Spleen (tissue), 11 donors: ENCODE data around the gene CMIP. TPM values are rescaled to one million over a fixed set of nuclear protein-coding genes. Genes with fewer than 3 reads are reported as not detected.

ENCODE experiments used
- DNase-seq: peaks from one replicate; pipeline ENCODE4 v3.0.0-alpha.2; 2020
- H3K27ac ChIP-seq, 8 donors: fragments of 200-600 bp; sonication (generic) in 7 of 8; 1 replicate in 4 of 8; 2 replicates in 4 of 8; pipeline versions ENCODE4 v1.5.0 to v1.8.0; 2016 to 2021; ENCODE audit warnings: inconsistent platforms in 4 of 8, mild to moderate bottlenecking in 4 of 8, moderate library complexity in 1 of 8
- H3K27me3 ChIP-seq, 7 donors: fragments of 200-600 bp; sonication (generic) in 6 of 7; replicated peaks in 1 of 7; 1 replicate in 4 of 7; 2 replicates in 3 of 7; pipeline versions ENCODE4 v1.5.0 to v1.8.0; 2016 to 2021; ENCODE audit warnings: inconsistent platforms in 3 of 7, mild to moderate bottlenecking in 1 of 7
- H3K36me3 ChIP-seq, 6 donors: fragments of 200-600 bp; sonication (generic) in 5 of 6; 1 replicate in 4 of 6; 2 replicates in 2 of 6; pipeline versions ENCODE4 v1.5.0 to v1.8.0; 2016 to 2021; ENCODE audit warnings: inconsistent platforms in 2 of 6
- H3K4me1 ChIP-seq, 6 donors: fragments of 200-600 bp; sonication (generic) in 5 of 6; 1 replicate in 3 of 6; 2 replicates in 3 of 6; pipeline versions ENCODE4 v1.5.0 to v1.8.0; 2016 to 2021; ENCODE audit warnings: inconsistent platforms in 3 of 6
- H3K4me3 ChIP-seq, 8 donors: fragments of 200-600 bp; sonication (generic) in 7 of 8; 1 replicate in 4 of 8; 2 replicates in 4 of 8; pipeline versions ENCODE4 v1.5.0 to v1.8.0; 2016 to 2021; ENCODE audit warnings: inconsistent platforms in 4 of 8, mild to moderate bottlenecking in 4 of 8, moderate library complexity in 2 of 8
- H3K9me3 ChIP-seq, 8 donors: fragments of 200-600 bp; sonication (generic) in 7 of 8; 1 replicate in 4 of 8; 2 replicates in 4 of 8; pipeline versions ENCODE4 v1.5.0 to v1.8.0; 2016 to 2021; ENCODE audit warnings: inconsistent platforms in 4 of 8
- POLR2A ChIP-seq, 3 donors: fragments of 450-650 bp; IDR thresholded peaks; one replicate each; pipeline ENCODE4 v1.5.1; 2017; ENCODE audit warnings: antibody characterized with exemption in 3 of 3, mild to moderate bottlenecking in 1 of 3
- POLR2AphosphoS5 ChIP-seq, 3 donors: sonication (generic); formaldehyde crosslinking; IDR thresholded peaks; one replicate each; pipeline ENCODE4 v1.5.1; 2017; ENCODE audit warnings: antibody characterized with exemption in 3 of 3
- WGBS, 5 donors: extraction: QIAGEN DNeasy Blood & Tissue Kit in 3 of 5; methylation state at CpG; one replicate each; pipeline versions ENCODE4 v1.1.5 to v1.1.7; 2013 to 2018; 5-methylcytosine and 5-hydroxymethylcytosine counted together
- intact Hi-C: fragments of 100-400 bp; cut with DNase I; formaldehyde crosslinking; loops from one replicate; pipeline ENCODE4 v1.15.0; 2023; ENCODE audit warnings: low total_unique reads
- polyA plus RNA-seq, 3 donors: library from polyadenylated mRNA; stranded (reverse); fragments of 200-250 nt; gene quantifications; one replicate each; pipeline ENCODE4 v1.2.1, GENCODE V29; 2013
- total RNA-seq, 7 donors: library from RNA; depleted of rRNA in 3 of 7; stranded (reverse); fragments of >200 nt in 3 of 7; fragmentation: NEBNext Ultra II Directional in 4 of 7; extraction: Animal tissue kit (Norgen Biotek cat#: 25700) in 4 of 7; gene quantifications; one replicate each; pipeline versions ENCODE4 v1.1.0 to v1.2.1, GENCODE V29; 2016 to 2021
- TF ChIP-seq, protein P1 (sequence below), 11 experiments: fragments of 200-600 bp in 7 of 11; fragments of 450-650 bp in 4 of 11; sonication (generic) in 4 of 11; IDR thresholded peaks in 8 of 11; conservative IDR thresholded peaks in 3 of 11; 1 replicate in 7 of 11; 2 replicates in 4 of 11; pipeline versions ENCODE4 v1.4.0 to v1.8.0; 2016 to 2021; ENCODE audit warnings: antibody characterized with exemption in 11 of 11, inconsistent platforms in 4 of 11, mild to moderate bottlenecking in 1 of 11
- donor health status: healthy with polysubstance abuse.
- donor health status: DM: no; HTN: no; CAD: no; lungs with moderate emphysema.
- donor health status: DM: no; HTN: no; CAD: no.
- donor health status: Bipolar disorder and iron deficiency.
- donor health status: healthy.
- donor health status: DM: no; HTN: no; CAD: no.
- donor health status: DM: yes; HTN: yes; CAD: no.

The CMIP gene
- total and polyA plus RNA-seq, 10 donors: 6.0 to 107 (median 63.6) TPM

DNA sequence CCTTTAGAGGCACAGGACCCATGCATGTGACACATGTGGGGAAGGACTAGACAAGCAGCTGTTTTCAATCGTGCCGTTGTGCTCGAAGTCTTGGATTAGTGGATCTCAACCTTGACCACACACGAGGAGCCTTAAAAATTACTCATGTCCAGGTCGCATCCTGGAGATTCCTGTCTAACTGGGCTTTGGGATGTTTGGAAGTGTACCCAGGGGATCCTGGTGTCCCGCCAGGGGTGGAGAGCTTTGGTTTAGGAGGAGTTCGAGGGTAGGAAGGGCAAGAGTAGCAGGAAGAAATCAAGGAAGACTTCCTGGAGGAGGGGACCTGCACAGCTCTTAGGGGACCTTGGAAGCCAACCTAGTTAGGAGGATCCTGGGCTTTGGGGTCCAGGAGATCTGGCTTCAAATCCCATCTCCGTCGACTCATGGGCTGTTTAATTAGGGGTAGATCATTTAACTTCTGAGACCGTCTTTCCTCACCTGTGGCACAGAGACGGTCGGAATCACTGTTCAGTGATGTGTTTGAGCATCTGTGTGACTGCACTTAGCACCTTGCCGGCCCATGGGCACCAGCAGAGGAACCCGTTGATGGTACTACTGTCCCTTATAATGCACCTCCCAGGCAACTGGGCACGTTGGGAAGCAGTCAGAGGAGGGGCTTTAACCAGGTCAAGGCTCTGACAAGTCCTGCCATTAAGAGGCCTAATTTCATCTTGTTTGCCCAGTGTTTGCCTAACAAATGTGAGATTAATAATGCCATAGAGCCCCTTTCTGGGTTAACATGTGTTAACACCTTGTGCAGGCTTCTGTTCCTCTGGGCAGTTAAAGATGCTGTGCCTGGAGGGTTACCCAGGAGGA is 232.5 kb downstream of the CMIP start:
- Histone ChIP-seq H3K4me3 (no peak overlapping the region), H3K27ac (no peak overlapping the region), H3K27me3 (no peaks in the 10 kb centered on the region), H3K4me1 (peaks cover 0 to 35% (median 0%) of the 10 kb centered on the region in 6 donors), H3K36me3 (peaks cover 1 to 100% (median 75%) of the 10 kb centered on the region in 6 donors), H3K9me3 (no peaks in the 10 kb centered on the region)
- WGBS, 5 donors: 93 to 97% (median 94%) methylated on average over 14 to 15 of the region's 15 CpGs
- no peak for TF ChIP-seq POLR2AphosphoS5 (IDR thresholded peaks at IDR 0.05)
- TF ChIP-seq, protein P1, sequence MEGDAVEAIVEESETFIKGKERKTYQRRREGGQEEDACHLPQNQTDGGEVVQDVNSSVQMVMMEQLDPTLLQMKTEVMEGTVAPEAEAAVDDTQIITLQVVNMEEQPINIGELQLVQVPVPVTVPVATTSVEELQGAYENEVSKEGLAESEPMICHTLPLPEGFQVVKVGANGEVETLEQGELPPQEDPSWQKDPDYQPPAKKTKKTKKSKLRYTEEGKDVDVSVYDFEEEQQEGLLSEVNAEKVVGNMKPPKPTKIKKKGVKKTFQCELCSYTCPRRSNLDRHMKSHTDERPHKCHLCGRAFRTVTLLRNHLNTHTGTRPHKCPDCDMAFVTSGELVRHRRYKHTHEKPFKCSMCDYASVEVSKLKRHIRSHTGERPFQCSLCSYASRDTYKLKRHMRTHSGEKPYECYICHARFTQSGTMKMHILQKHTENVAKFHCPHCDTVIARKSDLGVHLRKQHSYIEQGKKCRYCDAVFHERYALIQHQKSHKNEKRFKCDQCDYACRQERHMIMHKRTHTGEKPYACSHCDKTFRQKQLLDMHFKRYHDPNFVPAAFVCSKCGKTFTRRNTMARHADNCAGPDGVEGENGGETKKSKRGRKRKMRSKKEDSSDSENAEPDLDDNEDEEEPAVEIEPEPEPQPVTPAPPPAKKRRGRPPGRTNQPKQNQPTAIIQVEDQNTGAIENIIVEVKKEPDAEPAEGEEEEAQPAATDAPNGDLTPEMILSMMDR (IDR thresholded peaks at IDR 0.05 in 8 of 11, conservative IDR thresholded peaks at IDR 0.05 in 3 of 11): no peak
- no peak for TF ChIP-seq POLR2A (IDR thresholded peaks at IDR 0.05)
- DNase-seq: no peak
- intact Hi-C loops: no loop called here

DNA sequence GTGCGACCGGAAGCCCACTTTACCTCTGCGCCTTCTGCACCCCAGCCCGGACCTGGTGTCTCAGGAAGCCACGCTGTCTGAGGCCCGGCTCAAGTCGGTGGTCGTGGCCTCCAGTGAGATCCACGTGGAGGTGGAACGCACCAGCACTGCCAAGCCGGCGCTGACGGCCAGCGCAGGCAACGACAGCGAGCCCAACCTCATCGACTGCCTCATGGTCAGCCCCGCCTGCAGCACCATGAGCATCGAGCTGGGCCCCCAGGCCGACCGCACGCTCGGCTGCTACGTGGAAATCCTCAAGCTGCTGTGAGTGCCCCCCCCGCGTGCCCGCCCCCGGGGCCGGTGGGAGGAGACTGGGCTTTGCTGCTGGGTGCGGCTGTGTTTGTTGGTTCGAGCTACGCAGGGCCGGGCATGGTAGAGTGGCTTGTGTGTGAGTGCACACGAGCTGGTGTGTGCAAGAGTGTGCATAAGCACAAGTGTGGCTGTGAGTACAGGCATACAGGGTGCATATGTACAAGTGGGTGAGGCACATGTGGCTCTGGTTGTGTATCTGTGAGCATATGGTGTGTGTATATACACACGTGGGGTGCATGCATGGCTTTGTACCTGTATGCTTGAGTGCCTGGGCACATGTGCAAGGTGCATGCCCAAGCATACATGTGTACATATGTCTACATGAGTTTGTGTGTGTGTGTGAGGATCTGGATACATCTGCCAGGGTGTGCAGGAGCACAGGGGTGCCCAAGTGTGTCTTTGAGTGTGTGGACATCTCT is 233.9 kb downstream of the CMIP start:
- Histone ChIP-seq H3K27me3 (no peaks in the 10 kb centered on the region), H3K27ac (no peak overlapping the region), H3K4me1 (peaks cover 0 to 35% (median 0%) of the 10 kb centered on the region in 6 donors), H3K36me3 (peaks cover 0 to 97% (median 64%) of the 10 kb centered on the region in 6 donors), H3K9me3 (no peaks in the 10 kb centered on the region), H3K4me3 (no peak overlapping the region)
- WGBS, 5 donors: 71 to 93% (median 86%) methylated on average over 8 to 35 of the region's 35 CpGs
- no peak for DNase-seq
- TF ChIP-seq, protein P1 (IDR thresholded peaks at IDR 0.05 in 8 of 11, conservative IDR thresholded peaks at IDR 0.05 in 3 of 11): no peak
- peak in 2 of 3 donors; percentile 40 to 66 for TF ChIP-seq POLR2AphosphoS5 (IDR thresholded peaks at IDR 0.05)
- intact Hi-C loops: no loop called here

DNA sequence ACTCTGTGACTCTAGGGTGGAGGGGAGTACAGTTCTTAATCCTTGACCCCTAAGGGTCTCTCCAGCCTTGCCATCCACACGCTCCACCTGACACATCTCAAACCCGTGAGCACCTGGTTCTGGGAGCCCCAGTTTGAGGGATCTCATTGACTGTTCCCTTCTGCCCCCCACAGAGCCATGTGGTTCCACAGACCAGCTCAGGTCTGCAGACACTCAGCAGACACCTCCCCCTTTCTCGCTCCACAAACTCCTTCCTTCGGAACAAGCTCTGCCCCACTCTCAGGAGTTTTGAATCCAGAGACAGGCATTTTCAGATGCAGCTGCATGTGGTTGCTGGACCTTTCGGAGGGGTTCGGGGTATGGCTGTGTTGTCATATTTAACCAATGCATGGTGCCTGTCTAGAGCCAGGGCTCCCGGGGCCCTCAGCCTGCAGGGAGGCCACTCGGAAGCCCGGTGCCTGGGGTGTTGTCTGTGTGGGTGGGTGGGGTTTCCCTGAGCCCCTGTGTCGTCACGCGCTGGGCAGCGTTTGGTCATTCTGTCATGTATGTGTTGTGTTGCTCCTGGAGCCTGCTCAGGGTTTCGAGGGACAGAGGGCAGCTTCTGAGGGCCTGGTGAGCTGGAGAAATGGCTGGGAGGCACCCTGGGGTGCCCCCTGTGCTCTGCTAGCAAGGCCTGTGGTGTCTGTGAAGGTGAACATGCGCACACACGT is 235.3 kb downstream of the CMIP start:
- TF ChIP-seq, protein P1 (IDR thresholded peaks at IDR 0.05 in 8 of 11, conservative IDR thresholded peaks at IDR 0.05 in 3 of 11): no peak
- no peak for TF ChIP-seq POLR2AphosphoS5 (IDR thresholded peaks at IDR 0.05)
- TF ChIP-seq POLR2A (IDR thresholded peaks at IDR 0.05): no peak
- DNase-seq: no peak
- Histone ChIP-seq H3K36me3 (peaks cover 0 to 95% (median 57%) of the 10 kb centered on the region in 6 donors), H3K9me3 (no peaks in the 10 kb centered on the region), H3K27ac (peak overlapping the region in 1 of 8 donors; percentile 2), H3K4me1 (peaks cover 0 to 43% (median 0%) of the 10 kb centered on the region in 6 donors), H3K27me3 (no peaks in the 10 kb centered on the region), H3K4me3 (no peak overlapping the region)
- WGBS, 5 donors: 85 to 95% (median 90%) methylated on average over 15 to 16 of the region's 16 CpGs
- intact Hi-C loops: no loop called here
